ENCODE results near the gene CLCF1. TPM values are rescaled to one million over a fixed set of nuclear protein-coding genes. Genes with fewer than 3 reads are reported as not detected.

The CLCF1 gene
- total RNA-seq, 1 experiment from 2014 or later: 2.1 TPM

DNA sequence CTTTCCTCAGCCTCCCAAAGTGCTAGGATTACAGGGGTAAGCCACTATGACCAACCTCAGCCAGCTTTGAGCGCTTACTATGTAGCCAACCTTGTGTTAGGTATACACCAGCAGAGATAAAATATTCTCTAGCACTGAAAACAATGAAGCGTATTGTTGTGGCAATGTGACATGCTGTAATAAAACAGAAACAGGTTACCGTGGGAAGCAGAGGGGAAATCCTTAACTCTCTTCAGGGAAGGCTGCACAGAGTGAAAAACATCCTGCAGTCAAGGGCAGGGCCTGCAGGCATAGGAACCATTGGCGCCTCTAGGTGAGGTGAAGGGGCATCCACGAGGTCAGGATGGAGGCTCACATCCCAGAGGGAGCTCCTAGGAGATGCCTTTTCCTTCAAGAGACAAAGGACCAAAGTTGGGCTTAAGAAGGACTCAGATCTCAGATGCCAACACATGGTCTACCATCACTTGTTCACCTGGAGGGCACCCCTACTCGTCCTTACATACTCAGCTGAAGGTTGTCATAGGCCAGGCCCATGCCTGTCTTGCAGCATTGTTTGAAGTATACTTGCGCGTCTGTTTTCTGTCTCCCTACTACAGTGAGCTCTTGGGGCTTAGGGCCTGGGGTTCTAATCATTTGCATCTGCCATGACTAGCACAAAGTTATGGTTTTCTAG, 28.0 kb downstream of the CLCF1 start:
- no peak overlapping the region for H3K9ac ChIP-seq (ENCODE audit: extremely low read depth, insufficient read length, low read length)
- no peak overlapping the region for H3K27ac Mint-ChIP-seq

More for the DNA sequence above, 28.0 kb downstream of the CLCF1 start:
- Histone ChIP-seq H2BK15ac (ENCODE audit: low read depth, low read length) (no peak overlapping the region), H2BK20ac (ENCODE audit: low read depth, low read length, poor library complexity, severe bottlenecking) (no peak overlapping the region), H3K23ac (ENCODE audit: insufficient read length, low read depth, low read length) (no peak overlapping the region), H2AK5ac (ENCODE audit: insufficient read length, low read length) (no peak overlapping the region), H4K5ac (ENCODE audit: insufficient read length, low read depth, low read length) (no peak overlapping the region), H3K9me3 (ENCODE audit: control insufficient read depth, low read depth, low read length) (no peaks in the 10 kb centered on the region), H3K56ac (ENCODE audit: insufficient read length, low read depth, low read length) (no peak overlapping the region), H3K4ac (ENCODE audit: low read depth, low read length) (no peak overlapping the region), H3K27me3 (ENCODE audit: insufficient read depth, low read length) (no peaks in the 10 kb centered on the region), H2BK12ac (ENCODE audit: insufficient read length, low read depth, low read length) (no peak overlapping the region), H3K4me1 (ENCODE audit: insufficient read depth, low read length) (no peaks in the 10 kb centered on the region), H3T11ph (ENCODE audit: low read length) (no peak overlapping the region), H3K27ac (ENCODE audit: insufficient read length, low read depth, low read length) (no peak overlapping the region), H4K91ac (ENCODE audit: insufficient read length, low read depth, low read length) (no peak overlapping the region), H2BK5ac (ENCODE audit: insufficient read length, low read length) (no peak overlapping the region), H2BK120ac (ENCODE audit: low read depth, low read length, poor library complexity, severe bottlenecking) (no peak overlapping the region), H3K18ac (ENCODE audit: insufficient read length, low read depth, low read length) (no peak overlapping the region), H4K20me1 (ENCODE audit: control insufficient read depth, insufficient read depth, insufficient read length) (no peaks in the 10 kb centered on the region), H3K23me2 (ENCODE audit: insufficient read length, low read depth, low read length, poor library complexity, severe bottlenecking) (no peaks in the 10 kb centered on the region), H3K14ac (ENCODE audit: insufficient read depth, low read length) (no peak overlapping the region), H2AFZ (ENCODE audit: low read length) (no peak overlapping the region), H3K79me2 (ENCODE audit: insufficient read depth, low read length) (no peaks in the 10 kb centered on the region), H3K79me1 (ENCODE audit: insufficient read depth, low read depth, low read length, poor library complexity, severe bottlenecking) (no peaks in the 10 kb centered on the region), H4K8ac (replicated peaks; ENCODE audit: insufficient read length, low read depth, low read length) (no peak overlapping the region), H3K4me2 (ENCODE audit: insufficient read depth, insufficient read length, low read length) (no peak overlapping the region)
- Mint-ChIP-seq H3K4me3 (no peak overlapping the region), H3K4me1 (peaks cover 5 to 11% of the 10 kb centered on the region in 2 experiments), H3K27me3 (ENCODE audit: low read depth) (peaks cover 1% of the 10 kb centered on the region; the same call in 1 of the 2 replicates), H3K9me3 (no peaks in the 10 kb centered on the region; a peak in 3 of 5 replicates), H3K36me3 (ENCODE audit: insufficient read depth in 1 of 3, low read depth in 3 of 3) (no peaks in the 10 kb centered on the region)
- WGBS (ENCODE audit: extremely low coverage, insufficient read length, low lambda C conversion rate): no CpG with 5 or more reads among the region's 8 CpGs
- DNase-seq: no peak
- TF ChIP-seq, protein P1, sequence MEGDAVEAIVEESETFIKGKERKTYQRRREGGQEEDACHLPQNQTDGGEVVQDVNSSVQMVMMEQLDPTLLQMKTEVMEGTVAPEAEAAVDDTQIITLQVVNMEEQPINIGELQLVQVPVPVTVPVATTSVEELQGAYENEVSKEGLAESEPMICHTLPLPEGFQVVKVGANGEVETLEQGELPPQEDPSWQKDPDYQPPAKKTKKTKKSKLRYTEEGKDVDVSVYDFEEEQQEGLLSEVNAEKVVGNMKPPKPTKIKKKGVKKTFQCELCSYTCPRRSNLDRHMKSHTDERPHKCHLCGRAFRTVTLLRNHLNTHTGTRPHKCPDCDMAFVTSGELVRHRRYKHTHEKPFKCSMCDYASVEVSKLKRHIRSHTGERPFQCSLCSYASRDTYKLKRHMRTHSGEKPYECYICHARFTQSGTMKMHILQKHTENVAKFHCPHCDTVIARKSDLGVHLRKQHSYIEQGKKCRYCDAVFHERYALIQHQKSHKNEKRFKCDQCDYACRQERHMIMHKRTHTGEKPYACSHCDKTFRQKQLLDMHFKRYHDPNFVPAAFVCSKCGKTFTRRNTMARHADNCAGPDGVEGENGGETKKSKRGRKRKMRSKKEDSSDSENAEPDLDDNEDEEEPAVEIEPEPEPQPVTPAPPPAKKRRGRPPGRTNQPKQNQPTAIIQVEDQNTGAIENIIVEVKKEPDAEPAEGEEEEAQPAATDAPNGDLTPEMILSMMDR (conservative IDR thresholded peaks at IDR 0.05): no peak

All from H9 (cell line).